HepG2 (cell line): ENCODE results near the gene CCDC183. TPM values are rescaled to one million over a fixed set of nuclear protein-coding genes. Genes with fewer than 3 reads are reported as not detected.

ENCODE experiments used
- BORCS8-MEF2B ChIP-seq: sonication (generic); formaldehyde crosslinking; IDR thresholded peaks from 2 replicates; pipeline ENCODE4 v1.8.0; 2022; ENCODE audit warnings: mild to moderate bottlenecking, missing genetic modification reagents
- JUNB ChIP-seq: sonication (generic); formaldehyde crosslinking; IDR thresholded peaks from 2 replicates; pipeline ENCODE4 v1.8.0; 2022; ENCODE audit warnings: missing genetic modification reagents, mild to moderate bottlenecking, borderline replicate concordance
- KLF11 ChIP-seq: IDR thresholded peaks from 2 replicates; pipeline ENCODE4 v1.6.1; 2016; ENCODE audit warnings: missing compliant biosample characterization
- KLF6 ChIP-seq: IDR thresholded peaks from 2 replicates; pipeline ENCODE4 v1.8.0; 2016; ENCODE audit warnings: missing biosample characterization, missing genetic modification reagents
- PLRG1 ChIP-seq: fragments of 450-650 bp; conservative IDR thresholded peaks from 2 replicates; pipeline ENCODE4 v1.6.1; 2016
- RBM39 ChIP-seq: fragments of 200-400 bp; formaldehyde crosslinking; IDR thresholded peaks from one replicate; pipeline ENCODE4 v1.6.1; 2018; ENCODE audit warnings: antibody characterized with exemption, mild to moderate bottlenecking, low read depth, low read length; ENCODE audit not compliant: poor library complexity, severe bottlenecking
- SIX4 ChIP-seq: sonication (generic); formaldehyde crosslinking; IDR thresholded peaks from 2 replicates; pipeline ENCODE4 v1.4.0; 2020; ENCODE audit warnings: missing genetic modification reagents
- SMAD9 ChIP-seq: sonication (generic); formaldehyde crosslinking; IDR thresholded peaks from 2 replicates; pipeline ENCODE4 v1.5.1; 2020; ENCODE audit warnings: mild to moderate bottlenecking, missing genetic modification reagents
- SPEN ChIP-seq: sonication (generic); formaldehyde crosslinking; IDR thresholded peaks from 2 replicates; pipeline ENCODE4 v1.5.1; 2020; ENCODE audit warnings: low read depth, mild to moderate bottlenecking, missing genetic modification reagents
- STAT5B ChIP-seq: sonication (generic); formaldehyde crosslinking; IDR thresholded peaks from 2 replicates; pipeline ENCODE4 v1.4.0; 2020; ENCODE audit warnings: missing genetic modification reagents
- TBP ChIP-seq: sonication (generic); formaldehyde crosslinking; IDR thresholded peaks from 2 replicates; pipeline ENCODE4 v1.5.0; 2020; ENCODE audit warnings: missing genetic modification reagents
- ZNF207 ChIP-seq: fragments of 450-650 bp; IDR thresholded peaks from 2 replicates; pipeline ENCODE4 v1.6.1; 2016; ENCODE audit warnings: antibody characterized with exemption, borderline replicate concordance
- ZNF354B ChIP-seq: sonication (generic); formaldehyde crosslinking; IDR thresholded peaks from 2 replicates; pipeline ENCODE4 v1.8.0; 2022; ENCODE audit warnings: mild to moderate bottlenecking, missing genetic modification reagents
- ZNF569 ChIP-seq: sonication (generic); formaldehyde crosslinking; IDR thresholded peaks from 2 replicates; pipeline ENCODE4 v1.5.0; 2020; ENCODE audit warnings: mild to moderate bottlenecking, missing genetic modification reagents, moderate library complexity, borderline replicate concordance
- ZNF577 ChIP-seq: sonication (generic); formaldehyde crosslinking; IDR thresholded peaks from 2 replicates; pipeline ENCODE4 v1.4.0; 2020; ENCODE audit warnings: mild to moderate bottlenecking, low read depth, missing genetic modification reagents, borderline replicate concordance
- ZNF619 ChIP-seq: sonication (generic); formaldehyde crosslinking; IDR thresholded peaks from 2 replicates; pipeline ENCODE4 v1.4.0; 2020; ENCODE audit warnings: mild to moderate bottlenecking, missing genetic modification reagents
- ZNF781 ChIP-seq: sonication (generic); formaldehyde crosslinking; IDR thresholded peaks from 2 replicates; pipeline ENCODE4 v1.5.1; 2020; ENCODE audit warnings: borderline replicate concordance, mild to moderate bottlenecking, missing genetic modification reagents; ENCODE audit errors: not compliant biosample characterization
- polyA plus RNA-seq, 8 experiments: library from polyadenylated mRNA; depleted of rRNA in 3 of 8; stranded (reverse) in 7 of 8; unstranded in 1 of 8; fragments of >200 nt; fragmentation: Illumina TruSeq in 4 of 8; extraction: Trizol in 4 of 8; gene quantifications; 2 replicates each; pipeline versions ENCODE4 v1.2.1 to v1.2.3, GENCODE V29; 2011 to 2016; ENCODE audit warnings: low read depth in 4 of 8, missing spikeins in 1 of 8, mixed read lengths in 1 of 8; ENCODE audit not compliant: insufficient read depth in 1 of 8
- total RNA-seq, 5 experiments: library from RNA; depleted of rRNA; stranded (reverse); fragments of >200 nt; fragmentation: Illumina TruSeq; extraction: Trizol; gene quantifications; 2 replicates each; pipeline ENCODE4 v1.2.3, GENCODE V29; 2016; ENCODE audit warnings: low read depth in 1 of 5
- TF ChIP-seq, protein P1 (sequence below): sonication (generic); formaldehyde crosslinking; IDR thresholded peaks from 2 replicates; pipeline ENCODE4 v1.9.0; 2021; ENCODE audit warnings: missing genetic modification reagents, borderline replicate concordance
- TF ChIP-seq, protein P2 (sequence below), 2 experiments: IDR thresholded peaks; 2 replicates each; pipeline ENCODE4 v1.6.1; 2011 to 2012; ENCODE audit warnings: low read length in 2 of 2, borderline replicate concordance in 1 of 2, low read depth in 1 of 2, mild to moderate bottlenecking in 1 of 2, moderate library complexity in 1 of 2
- TF ChIP-seq, protein P3 (sequence below): sonication (generic); formaldehyde crosslinking; IDR thresholded peaks from 2 replicates; pipeline ENCODE4 v1.8.1; 2023; ENCODE audit warnings: mild to moderate bottlenecking, inconsistent platforms, moderate library complexity, missing genetic modification reagents, borderline replicate concordance
- TF ChIP-seq, protein P4 (sequence below): IDR thresholded peaks from 2 replicates; pipeline ENCODE4 v1.6.1; 2016

Gene CCDC183
- total and polyA plus RNA-seq, 2 of the 13 experiments (the other 11 are each of a cell fraction or from before 2014, with no cell fraction given): 5.0 to 66.4 TPM

DNA sequence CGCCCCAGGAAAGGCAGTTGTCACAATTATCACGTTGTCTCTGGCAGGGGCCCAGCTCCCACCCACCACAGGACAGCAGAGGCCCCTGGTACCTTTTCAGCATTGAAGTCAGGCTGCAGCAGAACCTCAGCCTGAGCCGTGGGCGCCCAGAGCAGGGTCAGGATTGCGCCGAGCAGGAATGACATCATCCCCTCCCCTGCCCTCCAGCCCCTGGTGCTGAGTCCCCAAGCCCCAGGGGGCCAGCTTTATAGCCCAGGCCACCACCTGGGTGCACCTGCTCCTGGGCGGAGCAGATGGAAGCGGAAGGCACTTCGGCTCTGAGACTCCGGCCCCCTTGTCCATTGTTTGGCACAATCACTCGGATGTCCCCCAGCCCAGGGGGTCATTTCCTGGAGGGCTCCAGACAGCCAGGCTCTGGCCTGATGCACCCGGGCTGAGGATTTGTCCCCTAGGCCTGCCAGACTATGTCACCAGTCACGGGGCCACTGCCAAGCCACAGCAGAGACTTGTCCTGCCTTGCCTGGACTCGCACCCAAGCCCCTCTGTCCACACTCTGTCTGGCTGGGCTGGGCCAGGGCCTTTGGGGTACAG lies 31.7 kb upstream of the CCDC183 start, which contains the start of gene LCN15 (continued):
- TF ChIP-seq, protein P1, sequence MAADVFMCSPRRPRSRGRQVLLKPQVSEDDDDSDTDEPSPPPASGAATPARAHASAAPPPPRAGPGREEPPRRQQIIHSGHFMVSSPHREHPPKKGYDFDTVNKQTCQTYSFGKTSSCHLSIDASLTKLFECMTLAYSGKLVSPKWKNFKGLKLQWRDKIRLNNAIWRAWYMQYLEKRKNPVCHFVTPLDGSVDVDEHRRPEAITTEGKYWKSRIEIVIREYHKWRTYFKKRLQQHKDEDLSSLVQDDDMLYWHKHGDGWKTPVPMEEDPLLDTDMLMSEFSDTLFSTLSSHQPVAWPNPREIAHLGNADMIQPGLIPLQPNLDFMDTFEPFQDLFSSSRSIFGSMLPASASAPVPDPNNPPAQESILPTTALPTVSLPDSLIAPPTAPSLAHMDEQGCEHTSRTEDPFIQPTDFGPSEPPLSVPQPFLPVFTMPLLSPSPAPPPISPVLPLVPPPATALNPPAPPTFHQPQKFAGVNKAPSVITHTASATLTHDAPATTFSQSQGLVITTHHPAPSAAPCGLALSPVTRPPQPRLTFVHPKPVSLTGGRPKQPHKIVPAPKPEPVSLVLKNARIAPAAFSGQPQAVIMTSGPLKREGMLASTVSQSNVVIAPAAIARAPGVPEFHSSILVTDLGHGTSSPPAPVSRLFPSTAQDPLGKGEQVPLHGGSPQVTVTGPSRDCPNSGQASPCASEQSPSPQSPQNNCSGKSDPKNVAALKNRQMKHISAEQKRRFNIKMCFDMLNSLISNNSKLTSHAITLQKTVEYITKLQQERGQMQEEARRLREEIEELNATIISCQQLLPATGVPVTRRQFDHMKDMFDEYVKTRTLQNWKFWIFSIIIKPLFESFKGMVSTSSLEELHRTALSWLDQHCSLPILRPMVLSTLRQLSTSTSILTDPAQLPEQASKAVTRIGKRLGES (CRISPR knock-in tag): no peak
- TF ChIP-seq, protein P2, sequence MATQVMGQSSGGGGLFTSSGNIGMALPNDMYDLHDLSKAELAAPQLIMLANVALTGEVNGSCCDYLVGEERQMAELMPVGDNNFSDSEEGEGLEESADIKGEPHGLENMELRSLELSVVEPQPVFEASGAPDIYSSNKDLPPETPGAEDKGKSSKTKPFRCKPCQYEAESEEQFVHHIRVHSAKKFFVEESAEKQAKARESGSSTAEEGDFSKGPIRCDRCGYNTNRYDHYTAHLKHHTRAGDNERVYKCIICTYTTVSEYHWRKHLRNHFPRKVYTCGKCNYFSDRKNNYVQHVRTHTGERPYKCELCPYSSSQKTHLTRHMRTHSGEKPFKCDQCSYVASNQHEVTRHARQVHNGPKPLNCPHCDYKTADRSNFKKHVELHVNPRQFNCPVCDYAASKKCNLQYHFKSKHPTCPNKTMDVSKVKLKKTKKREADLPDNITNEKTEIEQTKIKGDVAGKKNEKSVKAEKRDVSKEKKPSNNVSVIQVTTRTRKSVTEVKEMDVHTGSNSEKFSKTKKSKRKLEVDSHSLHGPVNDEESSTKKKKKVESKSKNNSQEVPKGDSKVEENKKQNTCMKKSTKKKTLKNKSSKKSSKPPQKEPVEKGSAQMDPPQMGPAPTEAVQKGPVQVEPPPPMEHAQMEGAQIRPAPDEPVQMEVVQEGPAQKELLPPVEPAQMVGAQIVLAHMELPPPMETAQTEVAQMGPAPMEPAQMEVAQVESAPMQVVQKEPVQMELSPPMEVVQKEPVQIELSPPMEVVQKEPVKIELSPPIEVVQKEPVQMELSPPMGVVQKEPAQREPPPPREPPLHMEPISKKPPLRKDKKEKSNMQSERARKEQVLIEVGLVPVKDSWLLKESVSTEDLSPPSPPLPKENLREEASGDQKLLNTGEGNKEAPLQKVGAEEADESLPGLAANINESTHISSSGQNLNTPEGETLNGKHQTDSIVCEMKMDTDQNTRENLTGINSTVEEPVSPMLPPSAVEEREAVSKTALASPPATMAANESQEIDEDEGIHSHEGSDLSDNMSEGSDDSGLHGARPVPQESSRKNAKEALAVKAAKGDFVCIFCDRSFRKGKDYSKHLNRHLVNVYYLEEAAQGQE (IDR thresholded peaks at IDR 0.05; ENCODE audit: borderline replicate concordance in 1 of 2, low read depth in 1 of 2, low read length in 2 of 2): no peak
- TF ChIP-seq ZNF569 (CRISPR knock-in tag) (no peak), JUNB (CRISPR knock-in tag) (no peak), SIX4 (no peak), SMAD9 (CRISPR knock-in tag) (no peak), ZNF207 (no peak), KLF6 (CRISPR knock-in tag) (no peak), ZNF354B (no peak), STAT5B (CRISPR knock-in tag) (no peak), ZNF619 (no peak), ZNF577 (CRISPR knock-in tag) (no peak), TBP (CRISPR knock-in tag) (no peak), ZNF781 (CRISPR knock-in tag) (no peak), RBM39 (no peak), SPEN (CRISPR knock-in tag) (0 out of 2 replicates have a peak, but pooled peaks have one; percentile 19), BORCS8-MEF2B (CRISPR knock-in tag) (no peak), KLF11 (CRISPR knock-in tag) (no peak), PLRG1 (no peak)
- TF ChIP-seq, protein P3, sequence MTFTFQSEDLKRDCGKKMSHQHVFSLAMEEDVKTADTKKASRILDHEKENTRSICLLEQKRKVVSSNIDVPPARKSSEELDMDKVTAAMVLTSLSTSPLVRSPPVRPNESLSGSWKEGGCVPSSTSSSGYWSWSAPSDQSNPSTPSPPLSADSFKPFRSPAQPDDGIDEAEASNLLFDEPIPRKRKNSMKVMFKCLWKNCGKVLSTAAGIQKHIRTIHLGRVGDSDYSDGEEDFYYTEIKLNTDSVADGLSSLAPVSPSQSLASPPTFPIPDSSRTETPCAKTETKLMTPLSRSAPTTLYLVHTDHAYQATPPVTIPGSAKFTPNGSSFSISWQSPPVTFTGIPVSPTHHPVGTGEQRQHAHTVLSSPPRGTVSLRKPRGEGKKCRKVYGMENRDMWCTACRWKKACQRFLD (CRISPR knock-in tag): no peak
- TF ChIP-seq, protein P4, sequence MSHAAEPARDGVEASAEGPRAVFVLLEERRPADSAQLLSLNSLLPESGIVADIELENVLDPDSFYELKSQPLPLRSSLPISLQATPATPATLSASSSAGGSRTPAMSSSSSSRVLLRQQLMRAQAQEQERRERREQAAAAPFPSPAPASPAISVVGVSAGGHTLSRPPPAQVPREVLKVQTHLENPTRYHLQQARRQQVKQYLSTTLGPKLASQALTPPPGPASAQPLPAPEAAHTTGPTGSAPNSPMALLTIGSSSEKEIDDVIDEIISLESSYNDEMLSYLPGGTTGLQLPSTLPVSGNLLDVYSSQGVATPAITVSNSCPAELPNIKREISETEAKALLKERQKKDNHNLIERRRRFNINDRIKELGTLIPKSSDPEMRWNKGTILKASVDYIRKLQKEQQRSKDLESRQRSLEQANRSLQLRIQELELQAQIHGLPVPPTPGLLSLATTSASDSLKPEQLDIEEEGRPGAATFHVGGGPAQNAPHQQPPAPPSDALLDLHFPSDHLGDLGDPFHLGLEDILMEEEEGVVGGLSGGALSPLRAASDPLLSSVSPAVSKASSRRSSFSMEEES (CRISPR knock-in tag): 0 out of 2 replicates have a peak, but pooled peaks have one; percentile 16
